LNCaP clone FGC (cell line): ENCODE data around the gene KCNJ11.
"Not testable (repeated sequence)": the region's sequence is repeated elsewhere in the genome, so short reads cannot be mapped to it uniquely, and the experiment has no call there.

Experiments
- DNase-seq: peaks from one replicate; pipeline ENCODE4 v3.0.0-alpha.2; 2011; ENCODE audit warnings: low read depth
- H3K4me3 ChIP-seq: 2 replicates; pipeline ENCODE4 v1.5.1; 2011; ENCODE audit warnings: mild to moderate bottlenecking, low read depth, low read length, control low read depth
- TF ChIP-seq, protein P1 (sequence below): IDR thresholded peaks from 2 replicates; pipeline ENCODE4 v1.5.1; 2012; ENCODE audit warnings: mild to moderate bottlenecking; ENCODE audit not compliant: control insufficient read depth, insufficient read depth; ENCODE audit errors: extremely low read depth

The KCNJ11 gene

DNA sequence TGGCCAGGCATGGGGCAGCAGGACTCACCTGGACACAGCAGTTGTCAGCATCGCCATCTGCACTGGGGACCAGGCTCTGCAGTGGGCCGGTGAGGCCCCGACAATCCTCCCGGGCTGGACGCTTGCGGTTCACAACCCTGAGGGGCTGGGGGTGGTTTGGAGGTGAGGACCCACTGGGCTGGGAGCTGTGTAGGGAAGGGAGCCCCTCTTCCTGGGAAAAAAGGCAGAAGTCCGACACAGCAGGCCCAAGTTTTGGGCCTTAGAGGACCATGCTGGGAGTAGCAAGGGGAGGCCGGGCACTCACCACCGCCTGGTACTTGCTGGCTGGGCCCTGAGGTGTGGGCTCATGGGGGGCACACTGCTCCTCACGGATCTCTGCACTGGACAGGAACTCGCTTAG is 39.8 kb upstream of the KCNJ11 start:
- TF ChIP-seq, protein P1, sequence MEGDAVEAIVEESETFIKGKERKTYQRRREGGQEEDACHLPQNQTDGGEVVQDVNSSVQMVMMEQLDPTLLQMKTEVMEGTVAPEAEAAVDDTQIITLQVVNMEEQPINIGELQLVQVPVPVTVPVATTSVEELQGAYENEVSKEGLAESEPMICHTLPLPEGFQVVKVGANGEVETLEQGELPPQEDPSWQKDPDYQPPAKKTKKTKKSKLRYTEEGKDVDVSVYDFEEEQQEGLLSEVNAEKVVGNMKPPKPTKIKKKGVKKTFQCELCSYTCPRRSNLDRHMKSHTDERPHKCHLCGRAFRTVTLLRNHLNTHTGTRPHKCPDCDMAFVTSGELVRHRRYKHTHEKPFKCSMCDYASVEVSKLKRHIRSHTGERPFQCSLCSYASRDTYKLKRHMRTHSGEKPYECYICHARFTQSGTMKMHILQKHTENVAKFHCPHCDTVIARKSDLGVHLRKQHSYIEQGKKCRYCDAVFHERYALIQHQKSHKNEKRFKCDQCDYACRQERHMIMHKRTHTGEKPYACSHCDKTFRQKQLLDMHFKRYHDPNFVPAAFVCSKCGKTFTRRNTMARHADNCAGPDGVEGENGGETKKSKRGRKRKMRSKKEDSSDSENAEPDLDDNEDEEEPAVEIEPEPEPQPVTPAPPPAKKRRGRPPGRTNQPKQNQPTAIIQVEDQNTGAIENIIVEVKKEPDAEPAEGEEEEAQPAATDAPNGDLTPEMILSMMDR, result no peak
- H3K4me3 ChIP-seq, result no peak overlapping the region
- no peak for DNase-seq

DNA sequence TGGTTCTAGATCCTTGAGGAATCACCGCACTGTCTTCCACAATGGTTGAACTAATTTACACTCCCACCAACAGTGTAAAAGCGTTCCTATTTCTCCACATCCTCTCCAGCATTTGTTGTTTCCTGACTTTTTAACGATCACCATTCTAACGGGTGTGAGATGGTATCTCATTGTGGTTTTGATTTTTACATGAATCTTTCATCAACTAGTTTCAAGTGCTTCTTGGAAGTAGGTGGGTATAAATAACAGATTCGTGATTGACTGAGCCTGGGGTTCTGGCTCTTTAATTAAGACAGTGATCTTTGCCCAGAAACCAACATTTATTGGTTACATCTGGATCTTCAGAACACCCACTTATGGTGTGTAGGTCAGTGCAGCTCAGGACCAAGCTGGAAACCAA is 37.8 kb upstream of the KCNJ11 start:
- not testable (repeated sequence) for H3K4me3 ChIP-seq, DNase-seq

DNA sequence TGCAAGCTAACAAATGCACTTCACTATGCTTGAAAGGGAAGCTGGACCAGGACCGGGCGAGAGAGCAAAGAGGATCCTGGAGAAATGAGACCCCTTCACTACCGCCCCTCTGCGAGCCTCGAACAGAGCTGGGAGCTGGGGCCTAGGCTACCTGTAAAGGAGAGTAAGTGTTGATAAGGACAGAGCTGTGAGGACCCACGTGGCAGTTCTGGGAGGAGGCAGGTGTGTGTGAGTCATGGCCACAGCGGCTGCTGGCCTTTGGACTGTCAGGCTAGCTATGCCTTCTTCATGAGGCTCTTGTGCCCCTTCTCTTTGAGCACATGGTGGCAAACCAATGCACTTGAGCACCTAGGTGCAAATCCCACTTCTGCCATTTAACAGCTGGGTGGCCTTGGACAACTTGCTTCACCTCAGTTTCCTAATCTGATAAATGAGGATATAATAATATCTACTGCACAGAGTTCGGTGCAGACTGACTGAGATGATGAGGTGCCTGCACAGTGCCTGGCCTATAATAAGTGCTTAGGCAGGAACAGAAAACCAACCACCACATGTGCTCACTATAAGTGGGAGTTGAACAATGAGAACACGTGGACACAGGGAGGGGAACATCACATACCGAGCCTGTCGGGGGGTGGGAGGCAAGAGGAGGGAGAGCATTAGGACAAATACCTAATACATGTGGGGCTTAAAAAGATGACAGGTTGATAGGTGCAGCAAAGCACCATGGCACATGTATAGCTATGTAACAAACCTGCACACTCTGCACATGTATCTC is 35.3 kb upstream of the KCNJ11 start:
- DNase-seq, result no peak
- H3K4me3 ChIP-seq, result no peak overlapping the region
- TF ChIP-seq, protein P1, result no peak

DNA sequence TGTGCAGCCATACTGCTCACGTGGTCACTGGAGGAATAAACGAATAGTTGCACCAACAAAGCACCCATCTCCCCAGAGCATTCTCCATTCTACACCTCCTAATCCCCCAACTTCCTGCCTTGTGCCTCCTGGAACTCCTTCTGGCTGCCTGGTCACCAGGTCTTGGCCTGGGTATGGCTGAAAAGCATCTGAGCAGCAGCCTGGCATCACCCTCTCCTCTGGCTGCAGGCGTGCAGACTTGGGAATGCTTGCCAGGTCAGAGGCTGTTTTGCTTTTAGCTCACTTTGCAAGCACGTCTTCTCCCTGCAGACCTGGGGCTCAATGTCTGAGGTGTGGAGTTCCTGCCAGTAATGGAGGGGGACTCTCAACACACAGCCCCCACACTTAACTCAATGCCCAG is 33.3 kb upstream of the KCNJ11 start:
- DNase-seq, result no peak
- H3K4me3 ChIP-seq, result no peak overlapping the region
- TF ChIP-seq, protein P1, result no peak

DNA sequence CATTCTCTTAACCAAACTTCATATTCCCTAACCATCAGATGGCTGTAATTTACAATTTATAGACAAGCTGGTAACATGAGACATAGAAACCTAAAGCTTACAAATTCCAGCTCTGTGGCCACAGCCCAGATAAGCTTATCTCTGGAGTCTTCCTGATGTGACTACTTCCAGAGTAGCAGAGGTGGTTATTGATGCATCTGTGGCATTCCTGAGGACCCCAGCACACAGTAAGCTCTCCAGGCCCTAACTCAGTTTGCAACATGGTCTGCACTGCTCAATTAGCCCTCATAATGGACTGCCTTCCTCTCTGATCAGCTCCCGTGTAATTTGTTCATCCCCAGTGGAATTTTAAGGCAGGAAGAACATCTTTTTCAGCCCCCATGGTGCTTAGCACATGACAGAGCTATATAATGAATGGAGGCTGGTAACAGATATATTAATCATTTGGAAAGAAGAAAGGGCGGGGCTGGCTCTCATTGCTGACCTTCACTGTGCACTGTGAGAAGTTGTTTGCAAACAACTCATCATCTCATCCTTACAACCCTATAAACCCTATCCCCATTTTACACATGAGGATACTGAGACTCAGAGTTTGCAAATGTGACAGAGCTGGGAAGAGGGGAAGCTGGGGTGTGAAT is 30.1 kb upstream of the KCNJ11 start:
- H3K4me3 ChIP-seq, result no peak overlapping the region
- DNase-seq, result no peak
- TF ChIP-seq, protein P1, result no peak

DNA sequence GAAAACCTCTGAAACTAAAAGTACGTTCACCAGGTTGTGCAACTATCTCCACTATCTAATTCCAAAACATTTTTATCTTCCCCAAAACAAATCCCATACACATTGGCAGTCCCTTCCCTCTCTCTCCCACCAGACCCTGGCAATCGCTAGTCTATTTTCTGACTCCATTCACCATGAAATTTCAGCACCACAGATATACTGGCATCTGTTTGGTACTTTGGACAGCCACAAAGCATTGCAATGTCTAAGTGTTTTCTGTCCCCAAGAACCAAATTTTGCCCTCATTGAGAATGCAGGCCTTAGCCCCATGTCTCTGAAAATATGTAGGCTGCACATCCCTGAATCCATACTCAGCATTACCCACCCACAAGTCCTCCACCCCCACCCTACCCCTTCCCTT is 28.0 kb upstream of the KCNJ11 start:
- TF ChIP-seq, protein P1, result no peak
- no peak for DNase-seq
- no peak overlapping the region for H3K4me3 ChIP-seq

DNA sequence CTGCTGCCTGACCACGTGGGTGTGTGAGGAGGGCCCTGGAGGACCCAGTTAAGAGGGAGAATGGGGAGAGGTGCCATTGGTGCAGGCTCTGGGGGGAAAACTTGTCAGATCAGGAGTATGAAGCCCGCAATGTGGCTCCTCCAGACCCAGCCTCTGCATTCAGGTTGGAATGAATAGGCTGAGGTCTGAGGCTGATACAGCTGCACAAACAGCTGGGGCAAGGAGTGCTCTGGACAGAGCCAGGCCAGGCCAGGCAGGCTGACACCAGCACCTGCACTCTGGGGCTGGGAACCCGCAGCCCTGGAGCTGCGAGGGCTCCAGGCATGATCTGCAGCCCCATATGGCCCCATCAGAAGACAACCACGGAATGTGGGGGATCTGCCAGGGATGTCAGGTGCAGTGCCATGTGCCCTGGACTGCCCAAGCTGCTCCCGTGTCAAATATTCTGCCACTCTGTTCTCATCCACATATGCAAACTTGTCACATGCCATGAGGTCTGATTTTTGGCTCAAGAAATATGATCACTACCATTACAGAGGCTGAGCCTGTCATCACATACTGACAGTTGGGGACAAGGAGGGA is 27.2 kb upstream of the KCNJ11 start:
- TF ChIP-seq, protein P1, result no peak

More for the DNA sequence above, 27.2 kb upstream of the KCNJ11 start:
- no peak overlapping the region for H3K4me3 ChIP-seq
- DNase-seq, result no peak
